Vagina (tissue), 2 donors: ENCODE results near the gene FSTL3.

Source experiments
- CTCF ChIP-seq, 3 experiments: fragments of 450-650 bp in 2 of 3; fragments of 200-600 bp in 1 of 3; sonication (generic) in 1 of 3; IDR thresholded peaks; one replicate each; pipeline ENCODE4 v1.5.1; 2017 to 2019; ENCODE audit warnings: antibody characterized with exemption in 3 of 3, mild to moderate bottlenecking in 2 of 3, moderate library complexity in 2 of 3
- POLR2A ChIP-seq, 2 donors: fragments of 450-650 bp; IDR thresholded peaks; one replicate each; pipeline ENCODE4 v1.6.1; 2017; ENCODE audit warnings: antibody characterized with exemption in 2 of 2, mild to moderate bottlenecking in 2 of 2, moderate library complexity in 2 of 2

- TF ChIP-seq POLR2A (IDR thresholded peaks at IDR 0.05) (no peak), CTCF (IDR thresholded peaks at IDR 0.05) (no peak)
These were observed 53.9 kb downstream of the FSTL3 start for GRCh38 chr19:729965-730668.
